Adipose tissue (tissue), 3 donors: ENCODE data around the gene MAGI2. TPM values are rescaled to one million over a fixed set of nuclear protein-coding genes. Genes with fewer than 3 reads are reported as not detected.

Experiments
- H3K27ac ChIP-seq: one replicate; pipeline ENCODE4 v1.5.1; 2013; ENCODE audit warnings: low read depth, low read length
- WGBS, 3 donors: extraction: QIAGEN DNeasy Blood & Tissue Kit; methylation state at CpG; one replicate each; pipeline ENCODE4 v1.1.7; 2013; 5-methylcytosine and 5-hydroxymethylcytosine counted together
- polyA plus RNA-seq, 3 donors: library from polyadenylated mRNA; stranded (reverse); fragments of 200-250 nt; gene quantifications; one replicate each; pipeline ENCODE4 v1.2.3, GENCODE V29; 2013
- donor health status: healthy with polysubstance abuse.
- donor health status: Bipolar disorder and iron deficiency.
- donor health status: healthy.

MAGI2 gene
- polyA plus RNA-seq, 3 donors = 0.81 to 3.2 (median 2.2) TPM

DNA sequence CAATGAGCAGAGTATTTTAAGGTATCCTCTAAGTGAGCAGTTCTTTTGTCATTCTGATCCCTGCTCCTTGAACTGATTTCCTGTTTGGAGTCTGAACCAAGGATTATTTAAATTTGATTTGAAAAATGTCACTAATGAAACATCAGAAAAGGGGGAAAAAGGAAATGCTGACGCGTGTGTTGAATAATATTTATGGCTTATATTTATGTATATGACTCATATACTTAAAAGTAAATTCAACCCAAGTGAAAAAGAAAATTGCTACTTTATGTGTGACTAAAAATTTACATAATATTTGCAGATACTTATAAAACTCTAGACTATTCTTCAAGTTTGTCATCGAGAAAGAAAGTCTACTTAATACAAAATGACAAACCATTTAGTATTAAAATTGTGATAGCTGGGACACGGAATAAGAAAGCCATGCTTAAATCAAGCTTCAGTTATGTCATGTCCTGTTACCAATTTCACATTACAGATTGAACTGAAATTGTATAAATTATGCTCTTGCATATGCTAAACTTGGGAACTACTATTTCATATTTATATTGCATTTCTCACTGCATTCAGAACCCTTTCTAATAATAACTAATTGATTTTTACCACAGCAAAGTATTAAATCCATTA lies 649.9 kb downstream of the MAGI2 start:
- H3K27ac ChIP-seq = no peak overlapping the region
- 79 to 85% (median 79%) methylated on average over 4 of the region's 4 CpGs for WGBS, 3 donors

- H3K27ac ChIP-seq = no peak overlapping the region
- 44 to 47% (median 44%) methylated on average over 2 of the region's 2 CpGs for WGBS, 3 donors
These were observed 659.4 kb downstream of the MAGI2 start for GRCh38 chr7:78794101-78794500.

GRCh38 chr7:78792624-78793023 lies 660.8 kb downstream of the MAGI2 start:
- 82 to 87% (median 85%) methylated on average over 3 of the region's 3 CpGs for WGBS, 3 donors
- H3K27ac ChIP-seq = no peak overlapping the region

GRCh38 chr7:78792006-78792405 lies 661.5 kb downstream of the MAGI2 start:
- H3K27ac ChIP-seq = no peak overlapping the region
- WGBS, 3 donors = 49 to 57% (median 53%) methylated on average over 6 of the region's 6 CpGs

- WGBS, 3 donors = 41 to 76% (median 60%) methylated on average over 2 of the region's 2 CpGs
- no peak overlapping the region for H3K27ac ChIP-seq
These were observed 665.0 kb downstream of the MAGI2 start for GRCh38 chr7:78788464-78788863.

DNA sequence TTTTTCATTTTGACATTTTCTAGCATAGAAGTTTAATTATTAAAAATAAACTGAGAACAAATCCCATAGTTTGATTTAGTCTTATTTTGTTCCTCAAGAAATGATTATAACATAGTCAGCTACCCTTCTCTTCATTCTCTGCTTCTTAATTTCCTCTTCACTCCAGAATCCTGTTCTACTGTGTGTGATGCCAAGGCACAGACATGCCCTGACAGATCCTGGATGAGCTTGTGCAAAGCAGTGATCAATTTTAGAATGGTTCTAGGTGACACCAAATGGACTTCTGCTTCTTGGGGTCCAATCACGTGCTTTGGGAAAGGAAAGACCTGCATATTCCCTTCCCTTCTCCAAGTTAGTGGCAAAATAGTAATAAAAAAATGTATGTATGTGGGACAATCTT lies 665.6 kb downstream of the MAGI2 start:
- no peak overlapping the region for H3K27ac ChIP-seq
- WGBS, 3 donors = 88 to 92% (median 88%) methylated on average over 1 of the region's 1 CpG

GRCh38 chr7:78786055-78786454 lies 667.4 kb downstream of the MAGI2 start:
- WGBS, 3 donors = 72 to 89% (median 88%) methylated on average over 2 of the region's 2 CpGs
- H3K27ac ChIP-seq = no peak overlapping the region

DNA sequence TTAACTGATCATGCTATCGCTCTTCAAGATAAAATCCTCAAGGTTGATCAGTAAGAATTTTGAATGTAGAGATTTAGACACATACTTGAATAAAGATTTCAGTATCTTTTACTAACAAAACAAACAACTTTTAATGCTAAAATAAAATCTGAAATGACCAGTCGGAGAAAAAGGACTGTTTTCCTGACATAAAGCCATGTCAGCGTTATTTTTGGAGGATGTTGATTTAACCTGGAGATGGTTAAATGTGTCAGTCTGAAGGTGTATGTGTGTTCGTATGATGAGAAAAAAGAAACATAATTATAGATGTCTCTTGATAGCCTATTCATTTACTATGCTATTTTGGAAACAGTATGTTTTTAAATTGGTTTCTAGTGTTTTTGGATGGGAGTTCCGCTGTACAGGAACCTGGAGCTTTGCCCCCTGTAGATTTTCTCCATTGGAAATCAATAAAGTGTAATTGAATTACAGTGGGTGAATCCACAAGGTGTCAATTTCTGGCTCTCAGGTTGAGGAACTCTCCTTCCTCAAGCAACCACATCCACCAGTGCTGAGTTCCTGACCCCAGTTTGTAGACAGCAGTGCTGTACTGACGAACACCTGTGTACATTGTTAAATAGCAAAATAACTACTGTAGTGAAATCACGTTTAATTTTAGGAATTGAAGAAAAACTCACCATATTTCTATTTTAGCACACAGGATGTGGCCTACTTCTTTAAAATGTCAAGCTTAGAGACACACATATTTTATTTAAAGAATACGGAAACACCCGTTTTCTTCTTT lies 670.1 kb downstream of the MAGI2 start:
- whole genome bisulfite sequencing, 3 donors = 71 to 83% (median 75%) methylated on average over 9 of the region's 9 CpGs
- H3K27ac ChIP-seq = no peak overlapping the region

DNA sequence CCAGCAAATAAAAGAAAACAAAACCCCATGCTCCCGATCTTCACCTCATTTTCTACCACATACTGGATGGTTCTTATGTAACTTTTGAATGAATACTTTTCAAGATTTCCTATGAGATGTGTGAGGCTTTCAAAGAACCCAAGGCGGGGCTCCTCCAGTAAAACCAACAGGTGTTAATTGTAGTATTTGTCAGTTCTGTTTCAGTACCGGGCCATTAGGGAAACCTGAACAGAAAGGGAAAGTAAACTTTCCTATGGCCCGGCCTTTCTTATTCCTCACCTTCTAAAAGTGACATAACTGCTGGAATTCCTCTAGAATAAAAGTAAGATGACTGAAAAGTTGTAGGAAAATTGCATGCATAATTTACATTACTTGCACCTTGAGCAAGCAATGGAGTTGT lies 672.9 kb downstream of the MAGI2 start:
- 32 to 67% (median 66%) methylated on average over 4 of the region's 4 CpGs for WGBS, 3 donors

GRCh38 chr7:78779788-78780187 lies 673.7 kb downstream of the MAGI2 start:
- whole genome bisulfite sequencing, 3 donors = 53 to 95% (median 93%) methylated on average over 2 of the region's 2 CpGs
- H3K27ac ChIP-seq = no peak overlapping the region

More for the DNA sequence above, 672.9 kb downstream of the MAGI2 start:
- no peak overlapping the region for H3K27ac ChIP-seq

DNA sequence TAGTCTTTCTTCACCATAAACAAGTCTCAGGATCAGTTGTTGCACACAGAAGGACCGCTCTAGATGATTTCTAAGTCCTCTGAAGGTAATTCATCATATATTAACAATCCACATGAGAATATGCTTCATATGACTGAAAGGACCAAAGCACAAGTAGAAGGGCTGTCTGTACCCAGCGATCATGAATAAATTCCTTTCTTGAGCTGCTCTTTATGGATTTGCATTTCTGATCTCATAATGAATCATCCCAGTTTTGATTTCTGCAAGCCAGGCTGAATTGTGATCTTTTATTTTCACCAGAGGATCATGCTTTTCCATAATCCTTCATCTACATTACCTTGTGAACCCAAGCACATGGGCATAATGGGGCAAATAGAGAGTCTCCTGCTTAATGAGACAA lies 675.6 kb downstream of the MAGI2 start:
- 85 to 94% (median 93%) methylated on average over 2 of the region's 2 CpGs for WGBS, 3 donors
- H3K27ac ChIP-seq = no peak overlapping the region

DNA sequence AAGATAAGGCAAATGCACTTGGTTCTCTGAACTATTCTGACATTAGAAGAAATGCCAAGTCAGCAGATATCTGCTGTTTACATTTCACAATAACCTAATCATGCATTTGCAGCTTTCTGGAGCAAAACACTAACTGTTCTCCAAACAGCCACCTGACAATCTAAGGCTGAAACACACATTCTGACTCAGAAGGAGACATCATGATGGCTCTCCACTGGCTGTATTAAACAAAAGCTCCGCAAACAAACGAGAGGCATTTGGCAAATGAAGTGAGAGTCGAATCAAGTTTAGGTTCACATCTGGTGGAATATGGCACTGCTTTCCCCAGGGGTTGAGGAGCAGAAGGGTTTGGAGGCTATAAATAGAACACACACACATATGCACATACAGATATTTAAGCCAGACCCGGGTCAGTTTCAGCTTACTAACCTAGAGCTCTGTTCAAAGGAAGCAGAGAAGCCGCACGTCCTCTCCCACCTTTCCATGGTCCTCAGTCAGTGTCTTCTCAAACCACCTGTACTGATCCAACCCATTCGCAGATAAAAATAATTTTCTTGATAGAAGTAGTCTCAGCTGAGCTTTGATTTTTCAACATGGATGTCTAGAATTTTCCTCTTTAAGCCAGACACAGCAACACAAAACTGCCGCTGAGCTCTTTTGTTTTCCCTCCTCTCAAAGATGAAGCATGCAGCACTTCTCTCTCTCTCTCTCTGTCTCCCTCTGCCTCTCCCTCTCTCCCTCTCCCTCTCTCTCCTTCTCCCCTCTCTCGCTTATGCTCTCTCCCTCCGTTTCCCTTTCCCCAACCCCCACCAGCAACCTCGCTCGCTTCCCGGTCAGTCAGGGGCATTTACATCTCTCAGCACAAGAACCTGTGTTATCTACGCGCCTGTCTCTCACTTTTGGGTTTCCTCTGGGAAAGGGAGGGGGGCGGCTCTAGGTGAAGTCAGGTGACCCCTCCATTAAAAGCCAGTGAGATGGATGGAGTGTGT lies 682.8 kb downstream of the MAGI2 start:
- 1 to 9% (median 9%) methylated on average over 16 of the region's 16 CpGs for WGBS, 3 donors
- no peak overlapping the region for H3K27ac ChIP-seq

DNA sequence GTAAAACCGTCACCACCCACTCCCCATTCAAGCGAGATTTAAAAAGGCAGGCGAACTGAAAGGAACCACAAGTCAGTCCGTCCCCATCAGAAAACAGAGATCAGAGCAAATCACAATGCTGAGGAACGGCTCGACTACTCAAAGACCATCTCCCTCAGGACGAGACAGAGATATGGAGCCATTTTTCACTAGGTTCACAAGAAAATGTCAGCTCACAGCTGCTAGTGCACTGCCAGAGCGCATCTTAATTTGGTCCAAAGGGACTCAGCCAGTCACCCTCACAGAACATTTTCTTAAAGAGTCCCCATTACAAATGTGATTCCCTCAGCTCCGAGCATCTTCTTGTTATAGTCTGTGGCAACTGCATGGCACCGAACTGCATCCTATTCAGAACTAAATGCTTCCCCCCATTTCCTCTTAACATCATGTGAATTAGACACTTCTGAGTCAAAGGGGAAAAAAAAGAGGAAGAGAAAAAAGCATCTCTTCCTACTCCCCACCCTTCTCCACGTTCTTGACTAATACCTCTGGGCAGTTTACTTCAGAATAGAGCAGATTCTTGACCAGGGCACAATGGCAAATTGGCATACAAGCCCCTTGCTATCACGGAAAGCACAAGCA lies 683.9 kb downstream of the MAGI2 start:
- H3K27ac ChIP-seq = no peak overlapping the region
- WGBS, 3 donors = 4 to 19% (median 6%) methylated on average over 12 of the region's 12 CpGs

DNA sequence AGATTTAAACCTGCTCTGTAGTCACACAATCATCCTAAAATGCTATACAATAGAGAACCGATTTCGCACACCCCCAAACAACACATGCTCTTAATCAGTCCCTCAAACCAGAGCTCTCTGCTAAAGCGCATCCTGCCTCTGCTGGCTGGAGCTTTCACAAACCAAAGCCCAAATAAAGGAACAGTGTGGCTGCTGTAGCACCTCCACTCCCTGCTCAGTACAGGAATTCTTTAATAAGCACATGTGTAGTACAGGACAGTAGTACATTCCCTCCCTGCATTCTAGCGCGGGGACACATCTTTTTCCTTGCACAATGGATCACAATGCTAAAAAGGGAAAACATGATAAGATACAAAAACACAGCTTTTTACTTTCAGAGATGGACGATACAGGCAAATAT lies 684.6 kb downstream of the MAGI2 start:
- 40 to 41% (median 41%) methylated on average over 6 of the region's 6 CpGs for WGBS, 3 donors

GRCh38 chr7:78765943-78766729 lies 687.3 kb downstream of the MAGI2 start:
- WGBS, 3 donors = 46 to 59% (median 57%) methylated on average over 4 of the region's 4 CpGs
- no peak overlapping the region for H3K27ac ChIP-seq

More for the DNA sequence above, 684.6 kb downstream of the MAGI2 start:
- H3K27ac ChIP-seq = no peak overlapping the region

DNA sequence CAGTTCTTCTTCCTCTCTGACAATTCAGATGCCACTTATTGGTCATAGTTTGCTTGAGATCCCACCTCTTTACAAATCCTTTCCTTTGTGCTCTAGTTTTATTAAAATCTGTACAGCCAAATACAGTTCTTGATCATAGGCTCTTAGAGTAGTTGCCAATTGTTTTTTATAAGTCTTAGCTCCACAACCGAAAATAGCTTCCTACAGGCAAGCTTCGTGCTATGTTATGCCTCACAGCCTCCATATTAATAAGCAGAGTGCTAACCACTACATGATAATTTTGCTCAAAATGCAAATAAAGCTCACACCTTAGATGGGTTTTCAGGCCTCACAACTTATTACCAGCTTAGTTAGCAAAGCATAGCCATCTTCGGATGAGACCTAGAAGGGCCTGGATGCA lies 688.9 kb downstream of the MAGI2 start:
- H3K27ac ChIP-seq = no peak overlapping the region
- 88 to 96% (median 91%) methylated on average over 3 of the region's 3 CpGs for WGBS, 3 donors

GRCh38 chr7:78762625-78763024 lies 690.8 kb downstream of the MAGI2 start:
- whole genome bisulfite sequencing, 3 donors = 58 to 85% (median 82%) methylated on average over 1 of the region's 1 CpG
- no peak overlapping the region for H3K27ac ChIP-seq
